Measurements from ENCODE around the gene ZNF385B.

- TF ChIP-seq CTCF (IDR thresholded peaks at IDR 0.05) (no peak), POLR2A (IDR thresholded peaks at IDR 0.05) (no peak), POLR2AphosphoS5 (IDR thresholded peaks at IDR 0.05) (no peak)
Measured at GRCh38 chr2:179428649-179429048, 432.8 kb downstream of the ZNF385B start.
